H9 (cell line): ENCODE results near the gene RAMP3. TPM values are rescaled to one million over a fixed set of nuclear protein-coding genes. Genes with fewer than 3 reads are reported as not detected.

Experiments used
- DNase-seq: peaks from one replicate; pipeline ENCODE4 v3.0.0-alpha.2; 2017
- H2AFZ ChIP-seq: one replicate; pipeline ENCODE4 v1.6.1; 2013; ENCODE audit warnings: mild to moderate bottlenecking, low read length, control low read depth, moderate library complexity
- H2AK5ac ChIP-seq: 2 replicates; pipeline ENCODE4 v1.6.1; 2013; ENCODE audit warnings: low read length, control low read depth, mixed read lengths; ENCODE audit not compliant: insufficient read length
- H2BK120ac ChIP-seq: one replicate; pipeline ENCODE4 v1.6.1; 2013; ENCODE audit warnings: low read depth, mild to moderate bottlenecking, low read length, control low read depth, inconsistent platforms; ENCODE audit not compliant: poor library complexity, severe bottlenecking
- H2BK12ac ChIP-seq: 2 replicates; pipeline ENCODE4 v1.6.1; 2013; ENCODE audit warnings: low read length, control low read depth, mixed read lengths, low read depth; ENCODE audit not compliant: insufficient read length
- H2BK15ac ChIP-seq: 2 replicates; pipeline ENCODE4 v1.6.1; 2013; ENCODE audit warnings: low read depth, low read length, control low read depth
- H2BK20ac ChIP-seq: one replicate; pipeline ENCODE4 v1.6.1; 2013; ENCODE audit warnings: low read depth, mild to moderate bottlenecking, low read length, control low read depth, inconsistent platforms; ENCODE audit not compliant: poor library complexity, severe bottlenecking
- H2BK5ac ChIP-seq: 2 replicates; pipeline ENCODE4 v1.6.1; 2013; ENCODE audit warnings: low read length, control low read depth, mixed read lengths; ENCODE audit not compliant: insufficient read length
- H3K14ac ChIP-seq: 2 replicates; pipeline ENCODE4 v1.6.1; 2013; ENCODE audit warnings: low read length, control low read depth; ENCODE audit not compliant: insufficient read depth
- H3K18ac ChIP-seq: 2 replicates; pipeline ENCODE4 v1.6.1; 2013; ENCODE audit warnings: low read depth, mild to moderate bottlenecking, mixed read lengths, low read length, control low read depth; ENCODE audit not compliant: insufficient read length
- H3K23ac ChIP-seq: 2 replicates; pipeline ENCODE4 v1.6.1; 2013; ENCODE audit warnings: low read length, control low read depth, mixed read lengths, low read depth; ENCODE audit not compliant: insufficient read length
- H3K23me2 ChIP-seq: 2 replicates; pipeline ENCODE4 v1.6.1; 2013; ENCODE audit warnings: low read depth, mild to moderate bottlenecking, mixed read lengths, low read length, control low read depth; ENCODE audit not compliant: insufficient read length, poor library complexity, severe bottlenecking
- H3K27ac ChIP-seq: 2 replicates; pipeline ENCODE4 v1.5.1; 2013; ENCODE audit warnings: low read length, control low read depth, mixed read lengths, low read depth; ENCODE audit not compliant: insufficient read length
- H3K27me3 ChIP-seq: 2 replicates; pipeline ENCODE4 v1.6.1; 2013; ENCODE audit warnings: low read length, control low read depth, inconsistent platforms; ENCODE audit not compliant: insufficient read depth
- H3K4ac ChIP-seq: 2 replicates; pipeline ENCODE4 v1.6.1; 2013; ENCODE audit warnings: low read depth, mild to moderate bottlenecking, control low read depth, inconsistent platforms, low read length, moderate library complexity
- H3K4me1 ChIP-seq: 2 replicates; pipeline ENCODE4 v1.6.1; 2013; ENCODE audit warnings: low read length, control low read depth, inconsistent platforms; ENCODE audit not compliant: insufficient read depth
- H3K4me2 ChIP-seq: 2 replicates; pipeline ENCODE4 v1.6.1; 2013; ENCODE audit warnings: low read length, control low read depth, mixed read lengths; ENCODE audit not compliant: insufficient read length, insufficient read depth
- H3K56ac ChIP-seq: 2 replicates; pipeline ENCODE4 v1.6.1; 2013; ENCODE audit warnings: low read depth, mild to moderate bottlenecking, mixed read lengths, low read length, control low read depth; ENCODE audit not compliant: insufficient read length
- H3K79me1 ChIP-seq: 2 replicates; pipeline ENCODE4 v1.6.1; 2013; ENCODE audit warnings: low read depth, mild to moderate bottlenecking, moderate library complexity, low read length, control low read depth, inconsistent platforms; ENCODE audit not compliant: insufficient read depth, poor library complexity, severe bottlenecking
- H3K79me2 ChIP-seq: 2 replicates; pipeline ENCODE4 v1.6.1; 2013; ENCODE audit warnings: low read length, control low read depth, inconsistent platforms; ENCODE audit not compliant: insufficient read depth
- H3K9ac ChIP-seq: 2 replicates; pipeline ENCODE4 v1.6.1; 2013; ENCODE audit warnings: low read length, control low read depth, mixed read lengths; ENCODE audit not compliant: insufficient read length; ENCODE audit errors: extremely low read depth
- H3K9me3 ChIP-seq: one replicate; pipeline ENCODE4 v1.6.1; 2013; ENCODE audit warnings: low read depth, low read length, inconsistent platforms; ENCODE audit not compliant: control insufficient read depth
- H3T11ph ChIP-seq: one replicate; pipeline ENCODE4 v1.6.1; 2013; ENCODE audit warnings: mild to moderate bottlenecking, low read length, control low read depth, inconsistent platforms
- H4K20me1 ChIP-seq: one replicate; pipeline ENCODE4 v1.6.1; 2013; ENCODE audit not compliant: control insufficient read depth, insufficient read length, insufficient read depth
- H4K5ac ChIP-seq: 2 replicates; pipeline ENCODE4 v1.6.1; 2013; ENCODE audit warnings: low read depth, mild to moderate bottlenecking, mixed read lengths, low read length, control low read depth; ENCODE audit not compliant: insufficient read length
- H4K8ac ChIP-seq: replicated peaks from 2 replicates; pipeline ENCODE4 v1.6.1; 2013; ENCODE audit warnings: low read length, control low read depth, mixed read lengths, low read depth; ENCODE audit not compliant: insufficient read length
- H4K91ac ChIP-seq: 2 replicates; pipeline ENCODE4 v1.6.1; 2013; ENCODE audit warnings: low read depth, mild to moderate bottlenecking, moderate library complexity, mixed read lengths, low read length, control low read depth; ENCODE audit not compliant: insufficient read length
- H3K27ac Mint-ChIP-seq, 3 experiments: 2 replicates in 2 of 3; 3 replicates in 1 of 3; pipeline ENCODE4 v1.8.0; 2020 to 2021; ENCODE audit warnings: mixed read lengths in 3 of 3, mild to moderate bottlenecking in 1 of 3, moderate library complexity in 1 of 3
- H3K27me3 Mint-ChIP-seq: 2 replicates; pipeline ENCODE4 v1.8.0; 2021; ENCODE audit warnings: low read depth, mild to moderate bottlenecking, moderate library complexity, mixed read lengths
- H3K36me3 Mint-ChIP-seq, 3 experiments: 2 replicates in 2 of 3; 3 replicates in 1 of 3; pipeline ENCODE4 v1.8.0; 2020 to 2021; ENCODE audit warnings: low read depth in 3 of 3, mixed read lengths in 3 of 3; ENCODE audit not compliant: insufficient read depth in 1 of 3
- H3K4me1 Mint-ChIP-seq, 2 experiments: 2 replicates each; pipeline ENCODE4 v1.8.0; 2020; ENCODE audit warnings: mixed read lengths in 2 of 2
- H3K4me3 Mint-ChIP-seq, 2 experiments: 2 replicates in 1 of 2; 3 replicates in 1 of 2; pipeline ENCODE4 v1.8.0; 2020 to 2021; ENCODE audit warnings: mild to moderate bottlenecking in 2 of 2, mixed read lengths in 2 of 2, moderate library complexity in 1 of 2
- H3K9me3 Mint-ChIP-seq, 2 experiments: 2 replicates in 1 of 2; 3 replicates in 1 of 2; pipeline ENCODE4 v1.8.0; 2020; ENCODE audit warnings: mild to moderate bottlenecking in 2 of 2, mixed read lengths in 2 of 2, moderate library complexity in 1 of 2
- WGBS: extraction: QIAGEN DNeasy Blood & Tissue Kit; methylation state at CpG from one replicate; pipeline ENCODE4 v1.1.7; 2013; ENCODE audit warnings: missing lambda C conversion rate, low lambda C conversion rate, mixed read lengths; ENCODE audit not compliant: insufficient read length; ENCODE audit errors: extremely low coverage; 5-methylcytosine and 5-hydroxymethylcytosine counted together
- total RNA-seq: library from RNA; stranded (reverse); gene quantifications from 2 replicates; pipeline ENCODE4 v1.2.1, GENCODE V29; 2021
- TF ChIP-seq, protein P1 (sequence below): fragments of 200-600 bp; sonication (generic); conservative IDR thresholded peaks from 3 replicates; pipeline ENCODE4 v1.8.0; 2021; ENCODE audit warnings: antibody characterized with exemption, mild to moderate bottlenecking

The RAMP3 gene
- total RNA-seq, 1 experiment from 2014 or later, result 0.63 TPM

DNA sequence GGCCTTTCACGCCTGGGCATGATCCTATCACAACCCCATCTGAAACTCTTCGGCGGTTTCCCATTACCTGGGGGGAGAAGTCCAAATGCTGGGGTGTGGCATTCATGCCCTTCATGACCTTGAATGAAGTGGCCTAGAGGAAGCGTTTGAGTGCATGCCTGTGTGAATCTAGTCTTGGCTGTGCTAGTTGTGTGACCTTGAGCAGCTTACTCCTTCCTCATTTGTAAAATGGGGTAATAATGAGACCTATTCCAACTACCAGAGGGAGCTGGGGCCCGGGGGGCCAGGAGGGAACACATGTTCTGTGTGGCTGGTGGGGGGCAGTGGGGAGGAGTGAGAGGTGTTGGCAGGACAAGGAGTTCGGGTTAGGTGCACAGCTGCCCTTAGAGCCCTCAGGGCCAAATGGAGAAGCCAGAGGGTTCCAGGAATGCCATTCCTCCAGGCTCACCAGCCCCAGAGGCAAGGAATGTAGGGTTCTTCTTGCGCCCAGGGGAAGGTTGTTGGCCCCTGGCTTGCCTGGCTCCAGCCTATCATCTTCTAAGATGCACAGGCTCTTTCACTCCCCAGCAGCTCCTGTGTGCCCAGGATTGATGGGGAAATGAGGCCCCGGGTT lies 24.8 kb upstream of the RAMP3 start:
- Histone ChIP-seq H2BK120ac (no peak overlapping the region), H3K27me3 (no peaks in the 10 kb centered on the region), H2AK5ac (no peak overlapping the region), H2BK12ac (no peak overlapping the region), H4K91ac (no peak overlapping the region), H3K9me3 (no peaks in the 10 kb centered on the region), H3K4me2 (no peak overlapping the region), H3K4me1 (no peaks in the 10 kb centered on the region), H3K4ac (no peak overlapping the region), H4K20me1 (no peaks in the 10 kb centered on the region), H3K79me2 (no peaks in the 10 kb centered on the region), H3T11ph (no peak overlapping the region), H3K14ac (no peak overlapping the region), H3K23ac (no peak overlapping the region), H2BK15ac (no peak overlapping the region), H3K27ac (no peak overlapping the region), H3K18ac (no peak overlapping the region), H3K9ac (no peak overlapping the region), H2AFZ (no peak overlapping the region), H2BK20ac (no peak overlapping the region), H3K79me1 (no peaks in the 10 kb centered on the region), H4K8ac (no peak overlapping the region), H2BK5ac (no peak overlapping the region), H3K56ac (no peak overlapping the region), H4K5ac (no peak overlapping the region), H3K23me2 (no peaks in the 10 kb centered on the region)
- TF ChIP-seq, protein P1, sequence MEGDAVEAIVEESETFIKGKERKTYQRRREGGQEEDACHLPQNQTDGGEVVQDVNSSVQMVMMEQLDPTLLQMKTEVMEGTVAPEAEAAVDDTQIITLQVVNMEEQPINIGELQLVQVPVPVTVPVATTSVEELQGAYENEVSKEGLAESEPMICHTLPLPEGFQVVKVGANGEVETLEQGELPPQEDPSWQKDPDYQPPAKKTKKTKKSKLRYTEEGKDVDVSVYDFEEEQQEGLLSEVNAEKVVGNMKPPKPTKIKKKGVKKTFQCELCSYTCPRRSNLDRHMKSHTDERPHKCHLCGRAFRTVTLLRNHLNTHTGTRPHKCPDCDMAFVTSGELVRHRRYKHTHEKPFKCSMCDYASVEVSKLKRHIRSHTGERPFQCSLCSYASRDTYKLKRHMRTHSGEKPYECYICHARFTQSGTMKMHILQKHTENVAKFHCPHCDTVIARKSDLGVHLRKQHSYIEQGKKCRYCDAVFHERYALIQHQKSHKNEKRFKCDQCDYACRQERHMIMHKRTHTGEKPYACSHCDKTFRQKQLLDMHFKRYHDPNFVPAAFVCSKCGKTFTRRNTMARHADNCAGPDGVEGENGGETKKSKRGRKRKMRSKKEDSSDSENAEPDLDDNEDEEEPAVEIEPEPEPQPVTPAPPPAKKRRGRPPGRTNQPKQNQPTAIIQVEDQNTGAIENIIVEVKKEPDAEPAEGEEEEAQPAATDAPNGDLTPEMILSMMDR, result no peak
- H3K9me3 Mint-ChIP-seq, result no peaks in the 10 kb centered on the region
- WGBS, result no CpG with 5 or more reads among the region's 8 CpGs
- no peak for DNase-seq
- no peak overlapping the region; a peak in 1 of 7 replicates for H3K27ac Mint-ChIP-seq
- H3K27me3 Mint-ChIP-seq, result peaks cover 2% of the 10 kb centered on the region; the same call in 1 of the 2 replicates
- H3K4me3 Mint-ChIP-seq, result no peak overlapping the region
- peaks cover 6 to 8% of the 10 kb centered on the region in 2 experiments for H3K4me1 Mint-ChIP-seq
- no peaks in the 10 kb centered on the region for H3K36me3 Mint-ChIP-seq
